ENCODE results near the gene DIAPH2. TPM values are rescaled to one million over a fixed set of nuclear protein-coding genes. Genes with fewer than 3 reads are reported as not detected.

Gene DIAPH2
- total and polyA plus RNA-seq, 9 of the 15 experiments (the other 6 are each of a cell fraction or from before 2014, with no cell fraction given): 0.01 to 0.18 (median 0.07) TPM; not detected in 1

- Histone ChIP-seq H3K27me3 (ENCODE audit: control insufficient read depth in 2 of 2, insufficient read depth in 2 of 2, low read length in 2 of 2) (no peaks in the 10 kb centered on the region), H3K9me1 (ENCODE audit: control insufficient read depth, insufficient read depth, low read length) (no peaks in the 10 kb centered on the region), H4K20me1 (replicated peaks; ENCODE audit: control insufficient read depth, insufficient read depth, low read length) (no peaks in the 10 kb centered on the region), H3K9me3 (replicated peaks; ENCODE audit: control insufficient read depth, insufficient read depth, low read depth, low read length) (no peaks in the 10 kb centered on the region), H3K27ac (ENCODE audit: extremely low read depth, low read depth, low read length) (no peak overlapping the region), H3K4me2 (ENCODE audit: insufficient read depth, low read length) (no peak overlapping the region), H3K4me1 (replicated peaks in 1 of 2; ENCODE audit: control insufficient read depth in 2 of 2, insufficient read depth in 2 of 2, low read length in 2 of 2) (no peaks in the 10 kb centered on the region), H3K79me2 (ENCODE audit: control insufficient read depth, insufficient read depth, low read length) (no peaks in the 10 kb centered on the region), H3K36me3 (ENCODE audit: control insufficient read depth, insufficient read depth, low read length) (no peaks in the 10 kb centered on the region), H3K9ac (ENCODE audit: insufficient read depth in 1 of 2, low read depth in 2 of 2, low read length in 2 of 2) (no peak overlapping the region), H3K4me3 (no peak overlapping the region), H2AFZ (ENCODE audit: low read depth, low read length) (no peak overlapping the region)
- FAIRE-seq (no peak), ATAC-seq (no peak), DNase-seq (ENCODE audit: extremely low read depth in 1 of 4, low spot score in 3 of 4) (no peak)
- TF ChIP-seq, protein P1, sequence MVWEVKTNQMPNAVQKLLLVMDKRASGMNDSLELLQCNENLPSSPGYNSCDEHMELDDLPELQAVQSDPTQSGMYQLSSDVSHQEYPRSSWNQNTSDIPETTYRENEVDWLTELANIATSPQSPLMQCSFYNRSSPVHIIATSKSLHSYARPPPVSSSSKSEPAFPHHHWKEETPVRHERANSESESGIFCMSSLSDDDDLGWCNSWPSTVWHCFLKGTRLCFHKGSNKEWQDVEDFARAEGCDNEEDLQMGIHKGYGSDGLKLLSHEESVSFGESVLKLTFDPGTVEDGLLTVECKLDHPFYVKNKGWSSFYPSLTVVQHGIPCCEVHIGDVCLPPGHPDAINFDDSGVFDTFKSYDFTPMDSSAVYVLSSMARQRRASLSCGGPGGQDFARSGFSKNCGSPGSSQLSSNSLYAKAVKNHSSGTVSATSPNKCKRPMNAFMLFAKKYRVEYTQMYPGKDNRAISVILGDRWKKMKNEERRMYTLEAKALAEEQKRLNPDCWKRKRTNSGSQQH (CRISPR knock-in tag; IDR thresholded peaks at IDR 0.05): no peak
- TF ChIP-seq GABPA (tag; conservative IDR thresholded peaks at IDR 0.05; ENCODE audit: low read depth): no peak
- CTCF ChIA-PET (ENCODE audit: low intra/inter-chr PET ratio): no interaction called here
- in situ Hi-C loops (cut with MboI) (no loop called here), intact Hi-C loops (cut with micrococcal nuclease) (no loop called here)
- POLR2A ChIA-PET: no interaction called here
- no TSS peak for BruUV-seq (replicated peaks)
Observed at GRCh38 chrX:97380200-97380599, 695.6 kb downstream of the DIAPH2 start.

DNA sequence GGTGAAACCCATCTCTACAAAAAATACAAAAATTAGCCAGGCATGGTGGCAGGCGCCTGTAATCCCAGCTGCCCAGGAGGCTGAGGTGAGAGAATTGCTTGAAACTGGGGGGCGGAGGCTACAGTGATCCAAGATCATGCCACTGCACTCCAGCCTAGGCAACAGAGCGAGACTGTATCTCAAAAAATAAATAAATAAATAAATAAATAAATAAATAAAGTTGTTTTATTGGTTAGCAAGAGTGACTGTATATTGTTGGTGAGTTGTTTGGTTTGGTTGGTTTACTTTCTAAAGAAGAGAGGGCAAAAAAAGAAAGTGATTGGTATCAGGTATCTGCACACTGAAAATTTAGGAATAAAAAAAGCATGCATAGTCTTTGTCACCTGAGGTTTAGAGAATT lies 700.0 kb downstream of the DIAPH2 start:
- Histone ChIP-seq H3K4me3 (no peak overlapping the region), H2AFZ (ENCODE audit: low read depth, low read length) (no peak overlapping the region), H3K9ac (ENCODE audit: insufficient read depth in 1 of 2, low read depth in 2 of 2, low read length in 2 of 2) (no peak overlapping the region), H3K4me1 (replicated peaks in 1 of 2; ENCODE audit: control insufficient read depth in 2 of 2, insufficient read depth in 2 of 2, low read length in 2 of 2) (no peaks in the 10 kb centered on the region), H4K20me1 (replicated peaks; ENCODE audit: control insufficient read depth, insufficient read depth, low read length) (no peaks in the 10 kb centered on the region), H3K79me2 (ENCODE audit: control insufficient read depth, insufficient read depth, low read length) (no peaks in the 10 kb centered on the region), H3K9me3 (replicated peaks; ENCODE audit: control insufficient read depth, insufficient read depth, low read depth, low read length) (no peaks in the 10 kb centered on the region), H3K4me2 (ENCODE audit: insufficient read depth, low read length) (no peak overlapping the region), H3K27me3 (ENCODE audit: control insufficient read depth in 2 of 2, insufficient read depth in 2 of 2, low read length in 2 of 2) (no peaks in the 10 kb centered on the region), H3K36me3 (ENCODE audit: control insufficient read depth, insufficient read depth, low read length) (no peaks in the 10 kb centered on the region), H3K9me1 (ENCODE audit: control insufficient read depth, insufficient read depth, low read length) (no peaks in the 10 kb centered on the region), H3K27ac (ENCODE audit: extremely low read depth, low read depth, low read length) (no peak overlapping the region)
- DNase-seq (ENCODE audit: extremely low read depth in 1 of 4, low spot score in 3 of 4) (no peak), FAIRE-seq (no peak), ATAC-seq (no peak)
- no TSS peak for BruUV-seq (replicated peaks)
- CTCF ChIA-PET (ENCODE audit: low intra/inter-chr PET ratio): no interaction called here
- 3% methylated on average over 3 of the region's 3 CpGs for WGBS (ENCODE audit: insufficient coverage, low coverage, missing lambda C conversion rate)
- in situ Hi-C loops (cut with MboI): no loop called here
- POLR2A ChIA-PET: no interaction called here
- intact Hi-C loops (cut with micrococcal nuclease): no loop called here
- TF ChIP-seq HNRNPL (IDR thresholded peaks at IDR 0.05; ENCODE audit: low read depth, low read length) (no peak), PTRF (tag; IDR thresholded peaks at IDR 0.05) (no peak), SREBF1 (IDR thresholded peaks at IDR 0.05; ENCODE audit: borderline replicate concordance, low read depth, low read length) (no peak), TCFL5 (CRISPR knock-in tag; conservative IDR thresholded peaks at IDR 0.05) (no peak), MTA3 (IDR thresholded peaks at IDR 0.05; ENCODE audit: borderline replicate concordance) (no peak), PHB (CRISPR knock-in tag; IDR thresholded peaks at IDR 0.05) (no peak), ERF (CRISPR knock-in tag; IDR thresholded peaks at IDR 0.05) (no peak), NFE2L1 (tag; IDR thresholded peaks at IDR 0.05; ENCODE audit: borderline replicate concordance, low read depth) (no peak), MBD2 (IDR thresholded peaks at IDR 0.05; ENCODE audit: borderline replicate concordance, low read depth) (no peak), HDAC1 (IDR thresholded peaks at IDR 0.05) (no peak), HDGF (IDR thresholded peaks at IDR 0.05) (no peak), ZNF561 (CRISPR knock-in tag; conservative IDR thresholded peaks at IDR 0.05) (no peak), NR1H2 (CRISPR knock-in tag; IDR thresholded peaks at IDR 0.05) (no peak), RBM17 (IDR thresholded peaks at IDR 0.05; ENCODE audit: borderline replicate concordance, low read depth, low read length) (no peak), ZFP1 (CRISPR knock-in tag; IDR thresholded peaks at IDR 0.05) (no peak), FOXA1 (IDR thresholded peaks at IDR 0.05; ENCODE audit: borderline replicate concordance) (no peak), ZNF41 (CRISPR knock-in tag; conservative IDR thresholded peaks at IDR 0.05) (no peak), CBX1 (IDR thresholded peaks at IDR 0.05; ENCODE audit: low read depth) (no peak)
